Measurements from ENCODE around the gene UBAC1.

DNA sequence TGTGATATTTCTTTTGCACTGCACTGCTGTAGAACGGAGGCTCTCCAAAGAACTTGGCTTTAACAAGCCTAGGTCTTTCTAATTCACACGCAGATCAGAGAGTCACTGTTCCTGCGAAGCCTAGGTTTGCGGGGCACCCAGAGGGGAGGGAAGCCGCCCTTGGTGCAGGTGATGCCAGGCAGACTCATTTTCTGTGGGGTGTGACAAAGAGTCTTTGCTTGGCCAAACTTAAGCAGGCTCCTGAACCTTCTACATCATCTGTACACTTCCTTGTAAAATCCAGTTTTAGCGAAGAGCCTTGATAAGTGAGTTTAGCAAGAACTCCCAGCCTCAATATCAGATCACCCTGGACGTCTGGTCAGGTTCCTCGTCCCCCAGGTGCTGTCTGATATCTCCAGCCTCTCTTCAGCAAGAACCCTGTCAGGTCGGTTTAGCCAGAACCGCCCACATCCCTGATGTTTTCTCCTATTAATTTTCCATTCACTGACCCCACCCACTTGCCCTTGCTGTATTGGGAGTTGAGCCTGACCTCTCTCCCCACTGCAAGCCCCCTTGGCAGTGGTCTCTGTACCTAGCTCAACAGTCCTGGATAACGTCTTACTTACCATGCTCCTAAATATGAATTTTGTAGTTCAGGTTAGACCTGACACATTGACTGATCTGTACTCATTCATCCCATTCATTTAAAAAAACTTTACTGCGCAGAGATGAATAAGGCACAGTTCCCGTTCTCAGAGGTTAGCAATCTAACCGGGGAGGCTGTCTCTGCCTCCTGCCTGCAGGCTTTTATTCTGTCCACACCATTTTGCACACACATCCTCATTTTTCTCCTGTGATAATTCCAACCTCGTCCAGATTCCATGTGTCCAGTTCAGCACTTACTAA is 880 bp upstream of the UBAC1 start:
- TF ChIP-seq, protein P1, sequence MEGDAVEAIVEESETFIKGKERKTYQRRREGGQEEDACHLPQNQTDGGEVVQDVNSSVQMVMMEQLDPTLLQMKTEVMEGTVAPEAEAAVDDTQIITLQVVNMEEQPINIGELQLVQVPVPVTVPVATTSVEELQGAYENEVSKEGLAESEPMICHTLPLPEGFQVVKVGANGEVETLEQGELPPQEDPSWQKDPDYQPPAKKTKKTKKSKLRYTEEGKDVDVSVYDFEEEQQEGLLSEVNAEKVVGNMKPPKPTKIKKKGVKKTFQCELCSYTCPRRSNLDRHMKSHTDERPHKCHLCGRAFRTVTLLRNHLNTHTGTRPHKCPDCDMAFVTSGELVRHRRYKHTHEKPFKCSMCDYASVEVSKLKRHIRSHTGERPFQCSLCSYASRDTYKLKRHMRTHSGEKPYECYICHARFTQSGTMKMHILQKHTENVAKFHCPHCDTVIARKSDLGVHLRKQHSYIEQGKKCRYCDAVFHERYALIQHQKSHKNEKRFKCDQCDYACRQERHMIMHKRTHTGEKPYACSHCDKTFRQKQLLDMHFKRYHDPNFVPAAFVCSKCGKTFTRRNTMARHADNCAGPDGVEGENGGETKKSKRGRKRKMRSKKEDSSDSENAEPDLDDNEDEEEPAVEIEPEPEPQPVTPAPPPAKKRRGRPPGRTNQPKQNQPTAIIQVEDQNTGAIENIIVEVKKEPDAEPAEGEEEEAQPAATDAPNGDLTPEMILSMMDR (IDR thresholded peaks at IDR 0.05; ENCODE audit: low read depth, low read length, poor library complexity, severe bottlenecking): no peak
- no peak for TF ChIP-seq EZH2phosphoT487 (IDR thresholded peaks at IDR 0.05; ENCODE audit: borderline replicate concordance, low read length)
